Body of pancreas (tissue), 4 donors: Measurements from ENCODE around the gene COPG2.

ENCODE experiments used
- CTCF ChIP-seq, 7 experiments: fragments of 450-650 bp in 4 of 7; fragments of 200-600 bp in 3 of 7; sonication (generic) in 3 of 7; IDR thresholded peaks; one replicate each; pipeline ENCODE4 v1.5.1; 2016 to 2019; ENCODE audit warnings: antibody characterized with exemption in 7 of 7
- POLR2A ChIP-seq, 3 donors: fragments of 450-650 bp; IDR thresholded peaks; one replicate each; pipeline ENCODE4 v1.6.1; 2016; ENCODE audit warnings: antibody characterized with exemption in 3 of 3, mild to moderate bottlenecking in 2 of 3

GRCh38 chr7:130485734-130486113 lies 182.8 kb downstream of the COPG2 start:
- TF ChIP-seq CTCF (IDR thresholded peaks at IDR 0.05), result no peak
- TF ChIP-seq POLR2A (IDR thresholded peaks at IDR 0.05), result no peak
